DND-41 (cell line): Measurements from ENCODE around the gene MAPRE3.
A peak's percentile ranks its signal among the peaks of the same experiment; 100 is the strongest.

Experiments
- ATAC-seq: fragments of 200-7000 bp; cut with Tn5 transposase; 3 replicates; pipeline ENCODE4 v1.9.1; 2021; ENCODE audit warnings: low read depth; ENCODE audit not compliant: insufficient read depth
- DNase-seq: peaks from one replicate; pipeline ENCODE4 v3.0.0-alpha.2; 2020
- H2AFZ ChIP-seq: 2 replicates; pipeline ENCODE4 v1.6.0; 2012; ENCODE audit warnings: low read depth, low read length
- H3K27ac ChIP-seq: 2 replicates; pipeline ENCODE4 v1.5.1; 2012; ENCODE audit warnings: low read length, inconsistent platforms
- H3K27me3 ChIP-seq: fragments of 200-600 bp; sonication (generic); 2 replicates; pipeline ENCODE4 v1.6.0; 2012; ENCODE audit warnings: low read length, mild to moderate bottlenecking, inconsistent platforms; ENCODE audit not compliant: insufficient read depth, poor library complexity
- H3K36me3 ChIP-seq: 2 replicates; pipeline ENCODE4 v1.5.1; 2012; ENCODE audit warnings: low read length, inconsistent platforms; ENCODE audit not compliant: insufficient read depth
- H3K4me1 ChIP-seq: 2 replicates; pipeline ENCODE4 v1.5.1; 2012; ENCODE audit warnings: mild to moderate bottlenecking, low read length; ENCODE audit not compliant: insufficient read depth
- H3K4me2 ChIP-seq: 2 replicates; pipeline ENCODE4 v1.6.0; 2012; ENCODE audit warnings: mild to moderate bottlenecking, moderate library complexity, low read length, inconsistent platforms; ENCODE audit not compliant: insufficient read depth
- H3K4me3 ChIP-seq, 2 experiments: fragments of 200-600 bp in 1 of 2; shearing (Covaris generic) in 1 of 2; 2 replicates each; pipeline ENCODE4 v1.5.1; 2012 to 2016; ENCODE audit warnings: inconsistent platforms in 2 of 2, low read length in 2 of 2, mild to moderate bottlenecking in 2 of 2, low read depth in 1 of 2, moderate library complexity in 1 of 2
- H3K79me2 ChIP-seq: 2 replicates; pipeline ENCODE4 v1.6.0; 2012; ENCODE audit warnings: low read length, inconsistent platforms; ENCODE audit not compliant: insufficient read depth
- H3K9ac ChIP-seq: 2 replicates; pipeline ENCODE4 v1.6.0; 2012; ENCODE audit warnings: low read depth, mild to moderate bottlenecking, inconsistent platforms, low read length, moderate library complexity
- H3K9me3 ChIP-seq: 2 replicates; pipeline ENCODE4 v1.5.1; 2012; ENCODE audit warnings: low read length, moderate library complexity, mild to moderate bottlenecking, inconsistent platforms; ENCODE audit not compliant: insufficient read depth, severe bottlenecking
- H4K20me1 ChIP-seq: 2 replicates; pipeline ENCODE4 v1.6.0; 2012; ENCODE audit warnings: low read length; ENCODE audit not compliant: insufficient read depth
- EZH2 ChIP-seq: IDR thresholded peaks from 3 replicates; pipeline ENCODE4 v1.6.1; 2012; ENCODE audit warnings: borderline replicate concordance, low read depth, mild to moderate bottlenecking, moderate library complexity, low read length, inconsistent platforms; ENCODE audit not compliant: severe bottlenecking
- TF ChIP-seq, protein P1 (sequence below): IDR thresholded peaks from 2 replicates; pipeline ENCODE4 v1.5.1; 2012; ENCODE audit warnings: borderline replicate concordance, low read length, moderate library complexity, mild to moderate bottlenecking; ENCODE audit not compliant: poor library complexity, severe bottlenecking; ENCODE audit errors: extremely low read depth

MAPRE3 gene

DNA sequence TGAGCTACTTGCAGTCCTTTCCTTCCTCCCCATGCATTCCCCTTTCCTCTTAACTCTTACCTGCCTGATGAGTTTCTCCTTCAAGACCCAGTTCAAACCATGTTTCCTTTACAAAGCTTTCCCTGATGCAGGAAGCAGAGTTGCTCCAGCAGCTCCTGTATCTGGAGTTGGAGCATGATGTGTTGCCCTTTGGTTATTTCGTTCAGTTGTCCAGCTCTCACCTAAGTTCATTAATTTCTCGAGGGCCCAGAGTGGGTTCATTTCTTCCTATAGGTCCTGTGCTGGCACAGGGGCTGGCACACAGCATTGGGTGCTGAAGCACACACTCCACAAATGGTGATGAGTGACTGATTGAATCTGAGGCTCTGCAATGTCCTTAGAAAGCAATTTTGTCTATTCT is 39.3 kb downstream of the MAPRE3 start:
- Histone ChIP-seq H3K79me2 (no peaks in the 10 kb centered on the region), H3K9ac (no peak overlapping the region), H3K27me3 (peaks cover 18% of the 10 kb centered on the region), H3K27ac (no peak overlapping the region), H3K4me3 (no peak overlapping the region), H3K36me3 (no peaks in the 10 kb centered on the region), H3K4me1 (peaks cover 11% of the 10 kb centered on the region), H3K4me2 (no peak overlapping the region), H4K20me1 (no peaks in the 10 kb centered on the region), H2AFZ (no peak overlapping the region), H3K9me3 (no peaks in the 10 kb centered on the region)
- TF ChIP-seq, protein P1, sequence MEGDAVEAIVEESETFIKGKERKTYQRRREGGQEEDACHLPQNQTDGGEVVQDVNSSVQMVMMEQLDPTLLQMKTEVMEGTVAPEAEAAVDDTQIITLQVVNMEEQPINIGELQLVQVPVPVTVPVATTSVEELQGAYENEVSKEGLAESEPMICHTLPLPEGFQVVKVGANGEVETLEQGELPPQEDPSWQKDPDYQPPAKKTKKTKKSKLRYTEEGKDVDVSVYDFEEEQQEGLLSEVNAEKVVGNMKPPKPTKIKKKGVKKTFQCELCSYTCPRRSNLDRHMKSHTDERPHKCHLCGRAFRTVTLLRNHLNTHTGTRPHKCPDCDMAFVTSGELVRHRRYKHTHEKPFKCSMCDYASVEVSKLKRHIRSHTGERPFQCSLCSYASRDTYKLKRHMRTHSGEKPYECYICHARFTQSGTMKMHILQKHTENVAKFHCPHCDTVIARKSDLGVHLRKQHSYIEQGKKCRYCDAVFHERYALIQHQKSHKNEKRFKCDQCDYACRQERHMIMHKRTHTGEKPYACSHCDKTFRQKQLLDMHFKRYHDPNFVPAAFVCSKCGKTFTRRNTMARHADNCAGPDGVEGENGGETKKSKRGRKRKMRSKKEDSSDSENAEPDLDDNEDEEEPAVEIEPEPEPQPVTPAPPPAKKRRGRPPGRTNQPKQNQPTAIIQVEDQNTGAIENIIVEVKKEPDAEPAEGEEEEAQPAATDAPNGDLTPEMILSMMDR = no peak
- no peak for TF ChIP-seq EZH2
- no peak for DNase-seq
- no peak for ATAC-seq

DNA sequence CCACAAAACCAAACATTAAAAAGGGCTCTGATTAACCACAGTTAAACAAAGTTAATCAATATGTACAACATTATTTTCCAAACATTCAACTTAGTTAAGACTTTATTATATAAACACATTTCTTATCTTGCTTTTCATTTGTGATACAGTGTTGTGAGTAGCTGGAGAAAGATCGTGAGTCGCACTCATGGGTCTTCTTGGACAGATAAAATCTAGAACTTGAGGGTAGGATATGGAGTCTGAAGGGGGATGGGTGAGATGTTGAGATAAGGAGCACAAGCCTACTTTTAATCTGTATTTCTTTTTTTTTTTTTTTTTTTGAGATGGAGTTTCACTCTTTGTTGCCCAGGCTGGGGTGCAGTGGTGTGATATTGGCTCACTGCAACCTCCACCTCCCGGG is 39.7 kb downstream of the MAPRE3 start:
- DNase-seq (peak; percentile 17), ATAC-seq (peak; percentile 49; the same call in 2 of the 3 replicates)

DNA sequence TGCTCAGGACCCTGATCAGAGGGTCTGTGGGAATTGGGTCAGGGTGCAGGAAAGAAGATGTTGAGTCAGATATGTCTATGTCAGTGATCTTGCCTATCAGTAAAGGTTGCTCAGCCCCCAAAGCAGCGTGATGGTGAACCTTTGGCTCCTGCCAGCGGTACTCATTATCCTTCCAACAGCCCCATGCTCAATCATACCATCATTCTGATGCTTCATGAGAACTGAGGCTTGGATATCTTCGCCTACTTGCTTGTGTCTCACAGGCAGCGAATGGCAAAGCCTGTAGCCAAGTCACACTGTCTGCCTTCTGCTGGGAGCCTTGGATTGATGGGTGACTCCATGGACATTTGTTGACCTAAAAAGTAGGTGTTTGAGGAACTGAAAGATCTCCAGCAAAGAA is 43.3 kb downstream of the MAPRE3 start:
- Histone ChIP-seq H3K4me1 (peaks cover 16% of the 10 kb centered on the region), H3K27ac (no peak overlapping the region), H3K79me2 (no peaks in the 10 kb centered on the region), H3K9ac (no peak overlapping the region), H4K20me1 (no peaks in the 10 kb centered on the region), H3K9me3 (no peaks in the 10 kb centered on the region), H3K36me3 (no peaks in the 10 kb centered on the region), H3K4me2 (no peak overlapping the region), H3K4me3 (no peak overlapping the region), H3K27me3 (peaks cover 5% of the 10 kb centered on the region), H2AFZ (no peak overlapping the region)
- DNase-seq (no peak), ATAC-seq (no peak)
- TF ChIP-seq, protein P1 = no peak
- TF ChIP-seq EZH2 = no peak

More for the DNA sequence above, 39.7 kb downstream of the MAPRE3 start:
- Histone ChIP-seq H3K27ac (no peak overlapping the region), H3K9me3 (no peaks in the 10 kb centered on the region), H4K20me1 (no peaks in the 10 kb centered on the region), H3K27me3 (peaks cover 18% of the 10 kb centered on the region), H3K4me3 (no peak overlapping the region), H3K9ac (no peak overlapping the region), H2AFZ (no peak overlapping the region), H3K4me1 (peaks cover 11% of the 10 kb centered on the region), H3K79me2 (no peaks in the 10 kb centered on the region), H3K4me2 (no peak overlapping the region), H3K36me3 (no peaks in the 10 kb centered on the region)
- no peak for TF ChIP-seq EZH2
- TF ChIP-seq, protein P1 = no peak

DNA sequence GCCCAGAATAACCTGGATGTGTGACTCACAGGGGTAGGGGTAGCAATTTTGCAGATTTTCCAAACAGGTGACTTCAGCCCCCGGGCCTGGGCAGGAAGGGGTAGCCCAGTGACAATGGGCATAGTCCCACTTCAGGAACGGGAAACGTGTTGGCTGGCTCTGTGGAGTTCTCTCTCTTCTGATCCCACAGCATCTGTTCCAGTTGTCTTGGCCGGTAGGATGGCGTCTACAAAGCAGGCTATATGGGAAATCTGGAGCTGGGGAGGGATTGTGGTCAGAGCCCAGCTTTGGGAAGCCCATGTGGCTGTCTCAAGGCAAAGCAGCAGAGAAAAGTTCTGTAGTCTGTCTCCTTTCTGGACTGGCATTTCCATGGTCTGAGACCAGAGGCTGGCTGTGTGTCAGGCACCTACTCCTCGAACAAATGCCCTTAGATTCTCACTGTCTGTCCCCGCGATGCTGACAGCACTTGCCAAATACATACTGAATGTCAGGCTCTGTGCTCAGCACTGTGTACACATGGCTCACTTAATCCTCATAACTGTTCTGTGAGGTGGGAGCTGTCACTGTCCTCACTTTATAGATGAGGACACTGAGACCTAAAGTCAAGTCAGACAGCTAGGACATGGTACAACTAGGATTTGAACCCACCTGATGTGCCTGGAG is 44.5 kb downstream of the MAPRE3 start:
- H3K9ac ChIP-seq = no peak overlapping the region
- H3K4me2 ChIP-seq = no peak overlapping the region
- no peak for ATAC-seq
- peaks cover 5% of the 10 kb centered on the region for H3K27me3 ChIP-seq
- no peak overlapping the region for H2AFZ ChIP-seq
- H3K4me1 ChIP-seq = peaks cover 15% of the 10 kb centered on the region
- no peaks in the 10 kb centered on the region for H4K20me1 ChIP-seq
- no peaks in the 10 kb centered on the region for H3K9me3 ChIP-seq
- no peaks in the 10 kb centered on the region for H3K36me3 ChIP-seq
- H3K27ac ChIP-seq = no peak overlapping the region
- H3K4me3 ChIP-seq = no peak overlapping the region
- TF ChIP-seq EZH2 = no peak
- TF ChIP-seq, protein P1 = no peak
- DNase-seq = no peak
- H3K79me2 ChIP-seq = no peaks in the 10 kb centered on the region
